Measurements from ENCODE around the gene EDEM2.

The EDEM2 gene

GRCh38 chr20:35129647-35130069 lies 17.5 kb downstream of the EDEM2 start:
- H3K27ac ChIP-seq = no peak overlapping the region
- no peak for DNase-seq (ENCODE audit: low spot score)
- ChIA-PET CTCF (interaction anchor here (0.7 to 0.9 kb wide), 2 partner anchors 9 to 461 kb away, joined by 3 to 5 read pairs; no protein-coding TSS in a partner anchor), POLR2A (ENCODE audit: low non-redundant PET) (no interaction called here)
- no peak for TF ChIP-seq CTCF (conservative IDR thresholded peaks at IDR 0.05; ENCODE audit: low read depth)

- H3K27ac ChIP-seq = no peak overlapping the region
- CTCF ChIA-PET = interaction anchor here (0.6 to 0.8 kb wide), 3 partner anchors 30 to 268 kb away, joined by 3 read pairs; no protein-coding TSS in a partner anchor
- POLR2A ChIA-PET (ENCODE audit: low non-redundant PET) = no interaction called here
- no peak for TF ChIP-seq CTCF (conservative IDR thresholded peaks at IDR 0.05; ENCODE audit: low read depth)
- DNase-seq (ENCODE audit: low spot score) = no peak
Observed at GRCh38 chr20:35125753-35126152, 21.4 kb downstream of the EDEM2 start.

GRCh38 chr20:35122756-35123405 lies 24.3 kb downstream of the EDEM2 start:
- no peak overlapping the region for H3K27ac ChIP-seq
- TF ChIP-seq CTCF (conservative IDR thresholded peaks at IDR 0.05; ENCODE audit: low read depth) = no peak
- POLR2A ChIA-PET (ENCODE audit: low non-redundant PET) = no interaction called here
- no peak for DNase-seq (ENCODE audit: low spot score)
- CTCF ChIA-PET = interaction anchor here (0.6 to 0.9 kb wide), 2 partner anchors 23 to 66 kb away, joined by 3 read pairs; no protein-coding TSS in a partner anchor

GRCh38 chr20:35121186-35121585 lies 25.9 kb downstream of the EDEM2 start:
- CTCF ChIA-PET = interaction anchor here (1.6 kb wide), 1 partner anchor 25 kb away, joined by 5 read pairs; no protein-coding TSS in a partner anchor
- POLR2A ChIA-PET (ENCODE audit: low non-redundant PET) = no interaction called here

GRCh38 chr20:35120012-35120701 lies 27.0 kb downstream of the EDEM2 start:
- no peak overlapping the region for H3K27ac ChIP-seq
- POLR2A ChIA-PET (ENCODE audit: low non-redundant PET) = no interaction called here

More at GRCh38 chr20:35121186-35121585, 25.9 kb downstream of the EDEM2 start:
- DNase-seq (ENCODE audit: low spot score) = no peak
- no peak for TF ChIP-seq CTCF (conservative IDR thresholded peaks at IDR 0.05; ENCODE audit: low read depth)
- no peak overlapping the region for H3K27ac ChIP-seq

More at GRCh38 chr20:35120012-35120701, 27.0 kb downstream of the EDEM2 start:
- CTCF ChIA-PET = no interaction called here
- TF ChIP-seq CTCF (conservative IDR thresholded peaks at IDR 0.05; ENCODE audit: low read depth) = no peak
- no peak for DNase-seq (ENCODE audit: low spot score)
